Activated CD8-positive, alpha-beta memory T cell treated with anti-CD3 and anti-CD28 coated beads for 36 hours (primary cell): ENCODE data around the gene ZMYND8. TPM values are rescaled to one million over a fixed set of nuclear protein-coding genes. Genes with fewer than 3 reads are reported as not detected.

ENCODE experiments used
- CTCF ChIA-PET: fragments of 350-600 bp; sonication (Branson Sonifier 250); formaldehyde crosslinking; loops from one replicate; lab custom pipeline; 2021; ENCODE audit warnings: antibody characterized with exemption; lab: Charles Lee
- POLR2A ChIA-PET: fragments of 350-600 bp; sonication (Branson Sonifier 250); formaldehyde crosslinking; loops from one replicate; lab custom pipeline; 2021; ENCODE audit warnings: antibody characterized with exemption; lab: Charles Lee
- total RNA-seq, 2 experiments: library from RNA; stranded (reverse); gene quantifications; one replicate each; pipeline ENCODE4 v1.2.3, GENCODE V29; 2021

ZMYND8 gene
- total RNA-seq, 2 experiments from 2014 or later, result 28.7 to 29.1 TPM

DNA sequence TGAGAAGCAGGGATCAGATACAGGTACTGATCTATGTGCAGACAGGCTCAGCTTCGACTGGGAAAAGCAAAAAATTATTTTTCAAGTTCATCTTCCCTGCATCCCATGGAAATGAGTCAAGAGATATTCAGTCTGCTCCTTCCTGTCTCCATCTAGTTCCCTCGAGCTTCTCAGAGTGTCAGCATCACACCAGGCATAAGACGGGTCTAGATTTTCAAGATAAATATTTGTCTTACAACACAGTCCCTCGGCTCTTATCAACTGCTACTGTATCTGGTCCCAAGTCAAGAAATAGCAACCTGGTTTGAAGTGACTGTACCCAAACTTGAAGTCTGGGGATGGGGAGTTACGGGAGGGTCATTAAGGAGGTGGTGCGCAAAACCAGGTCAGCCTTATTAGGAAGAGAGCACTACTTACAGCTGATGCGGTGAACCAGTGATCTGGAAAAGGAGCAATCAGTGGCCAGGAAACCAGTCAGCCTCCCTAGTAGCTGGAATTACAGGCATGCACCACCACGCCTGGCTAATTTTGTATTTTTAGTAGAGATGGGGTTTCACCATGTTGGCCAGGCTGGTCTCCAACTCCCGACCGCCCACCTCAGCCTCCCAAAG, 29.7 kb downstream of the ZMYND8 start:
- ChIA-PET POLR2A (no interaction called here), CTCF (interaction anchor here (0.6 kb wide), 1 partner anchor 127 kb away, joined by 3 read pairs; no protein-coding TSS in a partner anchor)

DNA sequence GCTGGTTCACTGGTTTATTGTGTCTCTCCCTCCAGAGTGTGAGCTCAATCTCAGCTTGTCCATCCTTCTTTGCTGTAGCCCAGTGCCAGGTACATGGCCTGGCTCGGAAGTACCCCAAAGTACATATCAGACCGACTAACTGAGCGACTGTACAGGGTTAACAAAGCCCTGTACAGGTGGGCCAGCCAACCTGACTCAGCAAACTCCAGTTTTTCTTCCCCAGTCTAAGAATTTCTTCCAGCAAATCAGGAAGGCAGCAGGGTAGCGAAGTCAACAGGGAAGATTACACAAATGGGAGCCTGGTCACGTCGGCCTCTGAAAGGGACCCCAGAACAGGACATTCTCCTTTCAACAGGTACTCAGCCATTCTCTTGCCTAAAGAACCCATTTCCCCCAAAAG, 31.3 kb downstream of the ZMYND8 start:
- CTCF ChIA-PET, result interaction anchor here (0.6 to 1.8 kb wide), 3 partner anchors 14 to 702 kb away, joined by 3 to 6 read pairs (median 4); no protein-coding TSS in a partner anchor
- POLR2A ChIA-PET, result no interaction called here

DNA sequence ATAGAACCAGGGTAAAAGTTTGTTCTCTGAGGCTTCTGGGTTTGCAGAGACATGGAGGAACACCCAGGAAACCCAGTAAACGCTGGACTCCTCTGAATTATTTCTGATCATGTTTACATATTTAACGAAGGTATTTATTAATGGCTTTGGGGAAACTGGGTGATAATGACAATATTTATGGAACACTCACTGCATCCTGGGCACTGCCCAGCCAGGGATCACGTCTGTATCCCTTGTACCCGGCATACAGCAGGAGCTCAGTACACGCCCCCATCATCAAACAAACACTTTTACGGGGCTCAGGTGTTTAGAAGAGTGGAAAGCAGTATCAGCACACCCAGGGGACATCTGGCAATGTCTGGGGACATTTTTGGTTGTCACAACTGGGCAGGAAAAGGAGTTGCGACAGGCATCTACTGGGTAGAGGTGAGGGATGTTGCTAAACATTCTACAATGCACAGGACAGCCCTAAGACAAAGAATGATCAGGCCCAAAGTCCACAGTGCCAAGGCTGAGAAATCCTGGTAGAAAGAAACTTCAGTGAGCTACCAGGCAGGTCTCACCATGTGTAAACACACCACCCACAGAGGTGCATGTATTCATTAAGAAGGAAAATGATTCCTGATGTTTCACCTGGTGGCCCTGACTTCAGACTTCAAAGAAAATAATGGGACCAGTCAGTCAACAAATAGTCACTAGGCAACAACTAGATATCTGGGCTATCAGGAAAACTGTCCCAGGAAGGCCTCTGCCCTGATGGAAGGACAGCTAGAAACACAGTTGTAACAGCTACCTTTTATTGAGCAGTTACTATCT, 35.3 kb downstream of the ZMYND8 start:
- CTCF ChIA-PET, result no interaction called here
- POLR2A ChIA-PET, result interaction anchor here (0.6 kb wide), 1 partner anchor 98 kb away, joined by 3 read pairs; no protein-coding TSS in a partner anchor

DNA sequence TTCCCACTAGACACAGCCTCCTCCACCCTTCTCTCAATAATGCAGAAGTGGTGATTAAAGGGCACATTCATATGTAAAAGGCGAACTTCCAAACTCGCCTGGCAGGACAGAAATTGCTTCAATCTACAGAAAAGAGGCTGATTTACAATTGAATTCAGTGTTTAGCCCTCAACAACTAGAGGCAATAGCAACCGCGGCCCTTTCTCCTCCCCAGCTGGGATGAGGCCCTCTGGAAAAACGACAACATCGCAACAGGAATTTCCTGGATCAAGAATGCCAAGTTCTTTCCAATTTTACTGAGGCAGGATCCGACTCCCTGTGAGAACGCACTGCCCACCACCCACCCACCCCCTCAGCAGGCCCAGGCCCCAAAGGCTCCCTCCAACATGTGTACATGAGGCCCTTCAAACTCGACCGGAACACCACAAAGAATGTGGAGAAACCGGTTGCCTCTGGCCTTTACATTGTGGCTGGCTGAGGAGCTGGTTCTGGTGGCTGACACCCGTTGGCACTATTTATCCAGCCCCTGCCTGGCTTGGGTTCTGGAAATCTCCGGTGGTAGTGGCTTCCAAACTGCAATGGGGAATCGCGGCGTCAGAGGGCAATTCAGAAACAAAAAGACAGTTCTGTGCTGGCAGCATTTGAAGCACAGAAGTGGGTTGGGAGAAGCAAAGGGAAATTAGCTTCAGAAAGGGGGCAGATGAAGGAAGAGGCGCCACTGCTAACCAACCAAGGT, 36.8 kb downstream of the ZMYND8 start:
- POLR2A ChIA-PET, result no interaction called here

DNA sequence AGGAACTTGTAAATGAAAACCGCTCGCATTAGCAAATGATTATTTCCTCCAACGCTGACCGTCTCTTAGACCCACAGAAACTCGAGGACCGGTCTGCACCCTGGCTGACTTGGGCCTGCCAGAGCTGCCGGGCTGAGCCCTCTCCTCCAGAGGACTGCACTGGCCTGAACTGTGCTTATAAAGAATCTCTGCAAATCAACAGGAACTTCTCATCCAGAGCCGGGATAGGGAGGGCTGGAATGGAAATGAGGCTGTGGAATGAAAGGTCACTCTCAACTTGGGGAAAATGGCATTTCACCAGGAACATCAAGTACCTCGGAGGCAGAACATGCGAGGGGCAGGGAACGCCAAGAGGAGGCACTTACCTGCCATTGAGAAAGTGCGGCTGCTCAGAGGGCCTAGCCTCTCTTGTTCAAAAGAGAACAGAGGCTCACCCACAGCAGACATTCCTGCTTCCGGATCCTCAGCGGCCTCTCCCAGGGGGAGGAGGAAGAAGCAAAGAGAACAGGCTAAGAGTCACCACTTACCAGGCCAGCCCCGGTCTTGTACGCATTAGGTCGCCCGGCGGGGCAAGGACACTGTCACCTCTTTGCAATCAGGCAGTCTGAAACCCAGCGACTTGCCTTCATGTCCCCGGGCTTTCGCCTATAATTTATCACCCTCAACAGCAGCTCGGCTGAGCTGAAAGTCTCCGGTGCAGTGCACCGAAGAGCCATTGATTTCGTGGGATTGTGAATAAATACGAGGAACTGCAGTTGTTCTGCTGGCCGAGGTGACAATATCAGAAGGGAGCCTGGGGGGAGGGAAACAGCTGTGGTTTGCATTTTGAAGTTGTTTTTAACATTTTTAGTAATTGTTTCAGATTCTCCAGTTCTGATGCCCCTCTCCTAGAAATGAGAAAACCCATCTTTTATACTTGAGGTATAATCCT, 37.6 kb downstream of the ZMYND8 start:
- CTCF ChIA-PET, result interaction anchor here (1.0 kb wide), 1 partner anchor 65 kb away, joined by 4 read pairs; no protein-coding TSS in a partner anchor

More for the DNA sequence above, 36.8 kb downstream of the ZMYND8 start:
- CTCF ChIA-PET, result no interaction called here

DNA sequence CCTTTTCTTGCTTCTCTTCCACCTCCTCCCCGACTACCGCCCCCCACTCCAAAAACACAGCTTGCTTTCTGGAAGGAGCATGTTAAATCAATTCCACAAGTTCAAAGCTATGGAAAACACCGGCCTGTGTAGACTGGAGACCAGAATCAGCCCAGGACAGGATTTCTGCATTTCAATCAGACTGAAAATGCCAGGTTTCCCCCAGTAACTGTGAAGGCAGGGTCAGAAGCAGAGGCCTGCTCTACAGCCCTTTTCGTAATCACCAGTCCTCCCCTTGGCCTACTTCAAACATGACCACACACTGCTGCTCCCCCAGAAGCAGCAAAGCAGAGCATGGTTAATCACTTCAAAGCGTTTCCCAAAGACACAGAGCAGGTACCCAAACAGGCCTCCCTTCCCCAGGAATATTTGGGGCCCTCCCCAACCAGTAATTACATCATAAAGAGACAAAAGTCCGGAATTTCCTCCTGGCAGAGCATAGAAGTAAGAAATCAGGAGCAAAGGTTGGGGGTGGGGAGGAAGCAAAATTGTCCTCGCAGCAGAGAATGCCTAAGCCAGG, 38.4 kb downstream of the ZMYND8 start:
- ChIA-PET CTCF (interaction anchor here (1.0 kb wide), 1 partner anchor 66 kb away, joined by 4 read pairs; no protein-coding TSS in a partner anchor), POLR2A (interaction anchor here (0.6 kb wide), 1 partner anchor 62 kb away, joined by 4 read pairs; no protein-coding TSS in a partner anchor)

More for the DNA sequence above, 37.6 kb downstream of the ZMYND8 start:
- POLR2A ChIA-PET, result interaction anchor here (0.6 kb wide), 1 partner anchor 61 kb away, joined by 4 read pairs; no protein-coding TSS in a partner anchor

DNA sequence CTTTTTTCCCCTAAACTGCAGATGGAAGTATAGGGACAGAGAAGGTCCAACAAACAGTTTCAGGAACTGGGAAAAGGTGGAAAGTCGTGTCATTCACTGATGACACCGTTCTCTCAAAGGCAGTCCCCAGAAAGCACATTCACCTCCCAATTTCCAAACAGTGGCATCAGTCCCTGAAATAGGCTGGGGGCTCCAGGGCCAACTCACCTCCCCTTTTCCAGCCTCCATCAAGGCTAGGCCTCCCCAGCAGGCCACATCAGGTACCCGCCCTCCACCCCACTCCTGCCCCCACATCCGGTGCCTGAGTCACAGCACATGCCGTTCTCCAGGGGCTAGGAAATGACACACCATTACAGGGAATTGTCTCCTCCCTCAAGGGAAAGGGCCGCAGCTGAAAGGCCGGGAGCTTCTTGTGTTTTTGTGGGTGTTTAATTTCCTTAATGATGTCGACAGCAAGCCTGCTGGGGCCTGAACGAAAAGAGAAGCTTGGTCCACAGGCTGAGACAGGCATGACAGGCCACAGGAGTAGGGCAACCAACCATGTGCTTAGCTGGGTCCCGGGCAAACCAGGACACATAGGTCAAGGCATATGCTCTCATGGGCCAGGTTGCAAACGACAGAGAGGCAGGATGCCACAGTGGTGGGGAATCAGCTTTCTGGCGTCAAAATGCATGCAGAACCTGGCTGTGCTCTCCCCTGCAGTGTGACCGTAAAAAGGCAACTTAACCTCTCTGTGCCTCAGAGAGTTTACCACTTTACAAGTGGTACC, 39.2 kb downstream of the ZMYND8 start:
- ChIA-PET POLR2A (interaction anchor here (0.6 kb wide), 1 partner anchor 19 kb away, joined by 4 read pairs; no protein-coding TSS in a partner anchor), CTCF (interaction anchor here (0.6 to 1.7 kb wide), 3 partner anchors 67 to 1888 kb away, joined by 3 to 5 read pairs (median 4); no protein-coding TSS in a partner anchor)

DNA sequence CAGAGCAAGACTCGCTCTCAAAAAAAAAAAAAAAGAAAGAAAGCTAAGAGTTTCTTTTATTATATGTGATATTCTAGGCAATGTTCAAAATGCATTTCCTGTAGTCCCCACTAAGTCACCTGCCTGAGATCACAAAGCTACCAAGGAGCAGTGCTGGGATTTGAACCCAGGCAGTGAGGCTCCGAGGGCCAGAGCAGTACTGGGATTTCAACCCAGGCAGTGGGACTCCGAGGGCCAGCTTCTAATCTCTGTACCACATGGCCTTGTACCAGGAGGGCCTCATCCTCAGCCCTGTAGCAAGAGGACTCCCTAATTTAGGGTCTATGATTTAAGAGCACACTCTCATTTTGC, 39.7 kb downstream of the ZMYND8 start:
- POLR2A ChIA-PET, result interaction anchor here (0.5 to 0.7 kb wide), 4 partner anchors 20 to 228 kb away, joined by 3 to 8 read pairs (median 6); no protein-coding TSS in a partner anchor
- CTCF ChIA-PET, result interaction anchor here (0.6 to 1.7 kb wide), 3 partner anchors 67 to 1887 kb away, joined by 3 to 5 read pairs (median 3); no protein-coding TSS in a partner anchor

DNA sequence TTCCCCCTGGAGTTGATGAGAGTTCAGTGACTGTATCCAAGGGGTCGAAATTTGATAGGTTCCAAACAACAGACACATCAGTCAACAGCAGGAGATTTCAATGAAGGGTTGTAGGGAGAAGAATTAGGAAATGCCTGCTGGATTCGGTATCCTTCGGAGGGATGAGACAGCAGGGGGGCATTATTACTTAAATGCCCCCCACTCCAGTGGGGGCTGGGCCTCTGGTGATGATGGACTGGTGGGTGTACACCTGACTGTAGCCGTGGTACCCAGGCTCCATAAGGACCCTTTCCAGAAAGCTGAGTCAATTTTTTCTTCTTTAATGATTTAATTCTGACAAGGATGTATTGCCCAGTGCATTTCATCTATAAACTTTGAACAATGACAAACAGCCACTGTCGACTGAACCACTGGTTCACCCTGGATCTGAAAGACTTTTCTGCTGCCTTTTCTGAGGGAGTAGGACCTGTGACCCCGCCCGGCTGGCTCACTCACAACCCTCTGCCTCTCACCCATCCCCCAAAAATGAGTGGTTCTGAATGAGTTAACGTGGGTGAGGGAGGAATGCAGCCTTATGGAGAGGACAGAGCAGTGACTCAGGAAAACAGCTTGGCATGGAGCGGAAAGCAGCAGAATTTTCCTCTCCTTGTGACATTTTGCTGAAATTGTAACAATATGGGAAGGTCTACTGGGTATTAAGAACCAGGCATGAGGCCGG, 41.0 kb downstream of the ZMYND8 start:
- CTCF ChIA-PET, result interaction anchor here (1.7 kb wide), 1 partner anchor 69 kb away, joined by 5 read pairs; no protein-coding TSS in a partner anchor
- POLR2A ChIA-PET, result no interaction called here

DNA sequence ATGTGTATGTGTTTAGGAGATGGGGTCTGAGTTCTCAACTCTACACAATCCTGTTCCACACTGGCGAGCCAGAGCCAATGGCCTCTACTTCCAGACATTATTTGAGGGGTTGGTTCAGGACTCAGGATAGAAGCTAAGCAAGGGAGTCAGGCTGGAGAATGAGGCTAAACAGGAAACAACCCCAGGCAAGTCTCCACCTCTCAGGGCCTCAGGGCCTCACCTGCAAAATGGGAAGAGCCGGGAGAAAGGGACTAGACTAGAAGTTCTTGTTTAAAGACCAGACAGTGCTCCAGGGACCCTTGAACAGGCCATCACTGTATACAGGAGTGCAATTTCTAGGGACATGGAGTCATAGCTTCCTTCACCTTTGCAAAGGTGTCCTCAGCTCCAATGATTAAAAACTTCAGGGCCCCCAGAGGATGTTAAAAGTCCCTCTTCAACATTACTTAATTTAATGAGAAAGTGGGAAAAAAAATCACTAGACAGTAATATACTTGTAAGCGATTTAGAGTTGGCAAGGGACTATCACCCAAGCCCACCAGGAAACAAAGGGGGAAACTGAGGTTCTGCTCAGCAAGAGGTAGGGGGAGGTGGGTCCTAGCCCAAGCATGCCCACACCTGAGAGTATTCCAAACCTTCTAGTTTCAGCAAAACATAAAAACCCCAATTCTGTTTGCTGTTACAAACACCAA, 41.7 kb downstream of the ZMYND8 start:
- ChIA-PET CTCF (no interaction called here), POLR2A (no interaction called here)

DNA sequence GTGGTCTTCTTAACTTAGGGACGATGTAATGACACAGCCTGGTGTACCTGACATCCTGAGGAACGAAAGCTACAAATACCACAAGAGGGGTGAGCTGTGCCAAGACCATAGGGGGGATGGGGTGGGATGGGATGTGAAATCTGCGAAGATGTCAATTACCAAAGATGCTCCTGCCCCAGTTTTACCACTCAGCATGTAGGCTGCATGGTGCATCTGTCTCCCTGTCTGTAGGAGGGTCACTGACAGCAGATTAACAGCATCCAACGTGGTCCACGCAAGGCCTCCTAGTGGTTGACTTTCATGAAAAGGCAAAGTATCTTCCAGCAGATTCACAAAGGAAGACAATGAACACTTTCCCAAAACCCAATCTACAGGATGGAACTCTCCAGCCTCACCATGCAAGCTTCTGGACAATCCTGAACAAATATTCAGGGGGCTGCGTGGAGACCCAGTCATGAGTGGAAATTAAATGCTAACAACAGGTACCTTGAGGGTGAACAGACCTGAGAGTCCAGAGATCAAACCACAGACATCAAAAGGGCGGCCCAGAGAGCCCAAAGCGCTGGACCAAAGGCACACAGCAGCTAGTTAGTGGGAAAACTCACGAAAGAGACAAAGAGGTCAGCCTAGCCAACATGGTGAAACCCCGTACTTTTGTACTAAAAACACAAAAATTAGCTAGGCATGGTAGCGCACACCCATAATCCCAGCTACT, 44.4 kb downstream of the ZMYND8 start:
- POLR2A ChIA-PET, result no interaction called here
- CTCF ChIA-PET, result interaction anchor here (0.8 kb wide), 1 partner anchor 72 kb away, joined by 3 read pairs; no protein-coding TSS in a partner anchor

DNA sequence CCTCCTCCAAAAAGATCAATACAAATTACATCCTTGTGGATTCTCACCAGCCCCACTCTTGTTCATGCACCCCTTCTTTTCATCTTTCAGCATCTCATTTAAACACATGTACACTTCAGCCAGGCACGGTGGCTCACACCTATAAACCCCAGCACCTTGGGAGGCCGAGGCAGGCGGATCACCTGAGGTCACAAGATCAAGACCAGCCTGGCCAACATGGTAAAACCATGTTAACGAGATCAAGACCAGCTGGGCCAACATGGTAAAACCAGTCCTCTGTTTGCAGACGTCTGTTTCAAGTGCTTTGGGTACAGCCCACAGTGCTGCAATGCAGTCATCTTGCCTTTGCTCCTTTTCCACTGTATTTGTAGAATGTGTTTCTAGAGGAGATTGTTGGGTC, 45.3 kb downstream of the ZMYND8 start:
- ChIA-PET POLR2A (no interaction called here), CTCF (no interaction called here)

DNA sequence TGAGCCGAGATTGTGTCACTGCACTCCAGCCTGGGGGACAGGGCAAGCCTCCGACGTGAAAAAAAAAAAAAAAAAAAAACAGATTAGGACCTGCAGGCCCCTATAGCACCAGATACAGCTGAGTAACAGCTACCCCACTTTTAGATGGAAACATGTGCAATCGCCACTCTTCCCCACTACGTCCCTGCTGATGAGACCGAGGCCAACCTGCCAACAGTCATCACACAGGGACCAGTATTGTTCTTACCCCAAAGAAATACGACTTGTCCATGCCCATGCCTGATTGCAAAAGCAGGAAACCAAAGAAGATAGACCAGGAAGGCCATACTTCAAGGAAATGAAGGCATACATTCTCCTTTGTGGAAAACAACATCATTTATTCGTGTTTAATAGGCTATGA, 45.8 kb downstream of the ZMYND8 start:
- CTCF ChIA-PET, result no interaction called here
- POLR2A ChIA-PET, result interaction anchor here (0.7 kb wide), 1 partner anchor 149 kb away, joined by 13 read pairs; no protein-coding TSS in a partner anchor

DNA sequence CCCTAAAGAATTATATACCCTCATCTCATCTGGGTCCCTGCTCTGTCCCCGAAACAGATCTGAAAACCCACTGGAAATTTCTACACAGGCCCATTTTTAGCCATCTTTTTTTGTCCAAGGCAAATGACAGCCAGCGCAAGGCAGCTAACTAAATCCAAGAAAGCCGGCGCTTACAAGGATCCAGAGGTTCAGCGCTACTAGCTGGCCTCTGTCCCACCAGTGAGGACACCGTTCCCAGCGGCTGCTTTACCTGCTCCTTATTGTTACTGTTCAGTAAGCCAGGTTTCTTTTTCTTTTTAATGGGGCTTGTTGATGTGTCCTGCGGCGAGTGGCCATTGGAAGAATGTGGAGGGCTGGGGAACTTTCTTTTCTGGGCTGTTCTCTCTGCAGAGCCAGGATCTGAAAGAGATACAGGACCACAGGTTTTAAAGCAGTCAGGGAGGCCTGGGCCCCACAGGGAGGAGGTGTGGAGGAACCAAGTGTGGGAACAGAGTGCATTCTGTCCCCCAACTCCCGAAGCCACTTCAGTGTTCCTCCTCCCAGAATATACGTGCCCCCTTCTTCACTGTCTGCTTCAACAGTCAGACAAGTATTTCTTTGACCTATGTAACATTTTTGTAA, 46.6 kb downstream of the ZMYND8 start:
- POLR2A ChIA-PET, result interaction anchor here (0.7 kb wide), 1 partner anchor 150 kb away, joined by 13 read pairs; no protein-coding TSS in a partner anchor
- CTCF ChIA-PET, result no interaction called here

DNA sequence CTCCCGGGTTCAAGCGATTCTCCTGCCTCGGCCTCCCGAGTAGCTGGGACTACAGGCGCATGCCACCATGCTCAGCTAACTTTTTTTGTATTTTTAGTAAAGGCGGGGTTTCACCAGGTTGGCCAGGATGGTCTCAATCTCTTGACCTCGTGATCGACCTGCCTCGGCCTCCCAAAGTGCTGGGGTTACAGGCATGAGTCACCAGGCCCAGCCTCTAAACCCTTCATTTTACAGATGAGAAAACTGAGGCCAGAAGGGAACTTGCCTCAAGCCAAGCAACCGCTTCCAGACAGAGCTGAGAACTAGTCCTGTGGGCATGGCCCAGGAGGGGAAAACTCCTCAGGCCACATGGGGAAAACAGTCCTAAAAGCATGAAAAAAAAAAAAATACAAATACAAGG, 47.1 kb downstream of the ZMYND8 start:
- POLR2A ChIA-PET, result no interaction called here
- CTCF ChIA-PET, result interaction anchor here (1.0 kb wide), 1 partner anchor 39 kb away, joined by 3 read pairs; no protein-coding TSS in a partner anchor
